Tibial nerve (tissue), 4 donors: ENCODE measurements around the gene DMD.

Source experiments
- CTCF ChIP-seq, 5 experiments: fragments of 200-600 bp in 3 of 5; fragments of 450-650 bp in 2 of 5; sonication (generic) in 3 of 5; IDR thresholded peaks; one replicate each; pipeline ENCODE4 v1.5.1; 2016 to 2019; ENCODE audit warnings: antibody characterized with exemption in 5 of 5, mild to moderate bottlenecking in 3 of 5, moderate library complexity in 2 of 5
- EP300 ChIP-seq, 2 donors: sonication (generic); formaldehyde crosslinking; IDR thresholded peaks; one replicate each; pipeline ENCODE4 v1.6.1; 2017; ENCODE audit warnings: antibody characterized with exemption in 2 of 2, mild to moderate bottlenecking in 1 of 2
- POLR2A ChIP-seq, 2 donors: fragments of 450-650 bp; IDR thresholded peaks; one replicate each; pipeline ENCODE4 v1.6.1; 2017; ENCODE audit warnings: antibody characterized with exemption in 2 of 2, mild to moderate bottlenecking in 2 of 2, moderate library complexity in 2 of 2

- TF ChIP-seq CTCF (IDR thresholded peaks at IDR 0.05) (no peak), EP300 (IDR thresholded peaks at IDR 0.05) (no peak), POLR2A (IDR thresholded peaks at IDR 0.05) (no peak)
These were observed 1667.7 kb downstream of the DMD start for GRCh38 chrX:31543634-31544033.
